Breast epithelium (tissue), 3 donors: ENCODE results near the gene CPAMD8.

Experiments used
- CTCF ChIP-seq, 3 donors: fragments of 450-650 bp; IDR thresholded peaks; one replicate each; pipeline ENCODE4 v1.5.1; 2016 to 2017; ENCODE audit warnings: antibody characterized with exemption in 3 of 3, mild to moderate bottlenecking in 3 of 3, moderate library complexity in 3 of 3
- POLR2A ChIP-seq: fragments of 450-650 bp; IDR thresholded peaks from one replicate; pipeline ENCODE4 v1.6.1; 2016; ENCODE audit warnings: antibody characterized with exemption, mild to moderate bottlenecking, moderate library complexity
- POLR2AphosphoS5 ChIP-seq, 3 donors: sonication (generic); formaldehyde crosslinking; IDR thresholded peaks; one replicate each; pipeline ENCODE4 v1.6.1; 2017; ENCODE audit warnings: antibody characterized with exemption in 3 of 3

- TF ChIP-seq POLR2A (no peak), CTCF (IDR thresholded peaks at IDR 0.05) (no peak), POLR2AphosphoS5 (IDR thresholded peaks at IDR 0.05) (no peak)
These were observed 176.5 kb downstream of the CPAMD8 start for GRCh38 chr19:16850133-16850532.
